Prostate gland (tissue), 2 donors: Measurements from ENCODE around the gene KEAP1. TPM values are rescaled to one million over a fixed set of nuclear protein-coding genes. Genes with fewer than 3 reads are reported as not detected.

ENCODE experiments used
- DNase-seq: peaks from one replicate; pipeline ENCODE4 v3.0.0-alpha.2; 2019; ENCODE audit warnings: low spot score
- H3K27ac ChIP-seq, 2 donors: fragments of 200-600 bp; sonication (generic); 2 replicates each; pipeline ENCODE4 v1.5.1; 2017 to 2019
- H3K27me3 ChIP-seq: fragments of 200-600 bp; sonication (generic); replicated peaks from 2 replicates; pipeline ENCODE4 v1.5.1; 2019; ENCODE audit not compliant: insufficient read depth
- H3K36me3 ChIP-seq, 2 donors: fragments of 200-600 bp; sonication (generic); 1 replicate in 1 of 2; 2 replicates in 1 of 2; pipeline versions ENCODE4 v1.5.1 to v1.8.1; 2017 to 2019
- H3K4me1 ChIP-seq: fragments of 200-600 bp; sonication (generic); replicated peaks from 2 replicates; pipeline ENCODE4 v1.5.1; 2019
- H3K4me3 ChIP-seq, 2 donors: fragments of 200-600 bp; sonication (generic); 2 replicates each; pipeline ENCODE4 v1.5.1; 2017 to 2019
- H3K9me3 ChIP-seq: fragments of 200-600 bp; sonication (generic); 2 replicates; pipeline ENCODE4 v1.5.1; 2017
- POLR2A ChIP-seq: fragments of 450-650 bp; IDR thresholded peaks from one replicate; pipeline ENCODE4 v1.6.1; 2016; ENCODE audit warnings: antibody characterized with exemption, mild to moderate bottlenecking
- POLR2AphosphoS5 ChIP-seq: sonication (generic); formaldehyde crosslinking; IDR thresholded peaks from one replicate; pipeline ENCODE4 v1.6.1; 2017; ENCODE audit warnings: antibody characterized with exemption
- WGBS: methylation state at CpG from one replicate; pipeline ENCODE4 v1.1.5; 2018; 5-methylcytosine and 5-hydroxymethylcytosine counted together
- intact Hi-C: fragments of 100-400 bp; cut with DNase I; formaldehyde crosslinking; loops from one replicate; pipeline ENCODE4 v1.14.2; 2022
- total RNA-seq, 2 donors: library from RNA; depleted of rRNA; stranded (reverse); fragments of >200 nt; gene quantifications; one replicate each; pipeline ENCODE4 v1.1.0, GENCODE V29; 2016
- TF ChIP-seq, protein P1 (sequence below), 4 experiments: fragments of 200-600 bp in 2 of 4; fragments of 450-650 bp in 2 of 4; sonication (generic) in 2 of 4; IDR thresholded peaks; 1 replicate in 3 of 4; 2 replicates in 1 of 4; pipeline ENCODE4 v1.5.1; 2016 to 2019; ENCODE audit warnings: antibody characterized with exemption in 4 of 4, mild to moderate bottlenecking in 2 of 4, moderate library complexity in 2 of 4

The KEAP1 gene
- total RNA-seq, 2 donors from 2014 or later: 93.4 to 94.2 TPM

- no peak overlapping the region for H3K27ac ChIP-seq
- no peaks in the 10 kb centered on the region for H3K36me3 ChIP-seq
- no peaks in the 10 kb centered on the region for H3K27me3 ChIP-seq
- intact Hi-C loops: no loop called here
- TF ChIP-seq POLR2A (no peak), POLR2AphosphoS5 (no peak)
- TF ChIP-seq, protein P1, sequence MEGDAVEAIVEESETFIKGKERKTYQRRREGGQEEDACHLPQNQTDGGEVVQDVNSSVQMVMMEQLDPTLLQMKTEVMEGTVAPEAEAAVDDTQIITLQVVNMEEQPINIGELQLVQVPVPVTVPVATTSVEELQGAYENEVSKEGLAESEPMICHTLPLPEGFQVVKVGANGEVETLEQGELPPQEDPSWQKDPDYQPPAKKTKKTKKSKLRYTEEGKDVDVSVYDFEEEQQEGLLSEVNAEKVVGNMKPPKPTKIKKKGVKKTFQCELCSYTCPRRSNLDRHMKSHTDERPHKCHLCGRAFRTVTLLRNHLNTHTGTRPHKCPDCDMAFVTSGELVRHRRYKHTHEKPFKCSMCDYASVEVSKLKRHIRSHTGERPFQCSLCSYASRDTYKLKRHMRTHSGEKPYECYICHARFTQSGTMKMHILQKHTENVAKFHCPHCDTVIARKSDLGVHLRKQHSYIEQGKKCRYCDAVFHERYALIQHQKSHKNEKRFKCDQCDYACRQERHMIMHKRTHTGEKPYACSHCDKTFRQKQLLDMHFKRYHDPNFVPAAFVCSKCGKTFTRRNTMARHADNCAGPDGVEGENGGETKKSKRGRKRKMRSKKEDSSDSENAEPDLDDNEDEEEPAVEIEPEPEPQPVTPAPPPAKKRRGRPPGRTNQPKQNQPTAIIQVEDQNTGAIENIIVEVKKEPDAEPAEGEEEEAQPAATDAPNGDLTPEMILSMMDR (IDR thresholded peaks at IDR 0.05): no peak
- 39% methylated on average over 25 of the region's 25 CpGs for WGBS
- H3K4me3 ChIP-seq: no peak overlapping the region
- H3K9me3 ChIP-seq: no peaks in the 10 kb centered on the region
- H3K4me1 ChIP-seq: no peaks in the 10 kb centered on the region
- no peak for DNase-seq
Measured at GRCh38 chr19:10452726-10453618, 50.2 kb downstream of the KEAP1 start.

GRCh38 chr19:10450853-10451609, 52.1 kb downstream of the KEAP1 start:
- 54% methylated on average over 23 of the region's 25 CpGs for WGBS
- intact Hi-C loops: no loop called here
- Histone ChIP-seq H3K27me3 (no peaks in the 10 kb centered on the region), H3K36me3 (no peaks in the 10 kb centered on the region), H3K4me1 (no peaks in the 10 kb centered on the region), H3K27ac (no peak overlapping the region), H3K4me3 (no peak overlapping the region), H3K9me3 (no peaks in the 10 kb centered on the region)
- no peak for DNase-seq
- TF ChIP-seq POLR2A: no peak
- TF ChIP-seq, protein P1 (IDR thresholded peaks at IDR 0.05): no peak
- no peak for TF ChIP-seq POLR2AphosphoS5

DNA sequence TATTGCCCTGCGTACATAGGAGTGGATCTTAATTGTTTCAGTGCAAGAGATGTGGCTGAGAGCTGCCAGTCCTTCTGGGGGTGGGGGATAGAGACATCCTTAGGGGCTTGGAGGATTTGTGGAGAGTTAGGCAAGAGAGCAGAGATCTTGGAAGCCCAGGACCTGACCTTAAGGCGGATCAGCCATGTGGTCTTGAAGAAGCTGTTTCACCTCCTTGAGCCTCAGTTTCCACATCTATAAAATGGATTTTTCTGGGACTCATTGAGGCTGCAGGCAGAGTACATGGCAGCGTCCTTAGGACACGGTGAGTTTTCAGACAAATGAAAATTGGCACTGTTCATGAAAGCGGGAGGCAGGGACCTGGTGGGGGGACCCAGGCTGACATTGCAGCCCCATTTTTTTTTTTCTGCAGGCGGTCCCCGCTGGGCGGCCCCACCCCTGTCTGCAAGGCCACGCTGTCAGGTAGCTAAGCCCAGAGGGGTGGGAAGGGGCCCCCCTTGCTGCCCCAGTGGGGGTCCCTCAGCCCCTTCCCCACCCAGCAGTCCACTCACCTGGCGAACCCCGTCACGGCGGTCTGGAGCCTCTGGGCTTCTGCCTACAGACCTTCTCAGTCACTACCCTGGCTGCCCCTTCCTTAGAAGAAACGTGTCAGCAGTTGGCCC, 52.8 kb downstream of the KEAP1 start:
- H3K27ac ChIP-seq: no peak overlapping the region
- no peak for DNase-seq
- 72% methylated on average over 14 of the region's 14 CpGs for WGBS
- H3K4me3 ChIP-seq: no peak overlapping the region
- H3K4me1 ChIP-seq: no peaks in the 10 kb centered on the region
- no peaks in the 10 kb centered on the region for H3K9me3 ChIP-seq
- TF ChIP-seq POLR2A: no peak
- H3K27me3 ChIP-seq: no peaks in the 10 kb centered on the region
- intact Hi-C loops: no loop called here
- no peaks in the 10 kb centered on the region for H3K36me3 ChIP-seq

GRCh38 chr19:10449037-10449436, 54.1 kb downstream of the KEAP1 start:
- 91% methylated on average over 7 of the region's 7 CpGs for WGBS
- DNase-seq: no peak
- no peak overlapping the region for H3K4me3 ChIP-seq
- no peaks in the 10 kb centered on the region for H3K27me3 ChIP-seq
- H3K4me1 ChIP-seq: no peaks in the 10 kb centered on the region
- no peaks in the 10 kb centered on the region for H3K9me3 ChIP-seq
- TF ChIP-seq, protein P1 (IDR thresholded peaks at IDR 0.05): no peak
- TF ChIP-seq POLR2AphosphoS5 (no peak), POLR2A (no peak)
- H3K36me3 ChIP-seq: no peaks in the 10 kb centered on the region
- no peak overlapping the region for H3K27ac ChIP-seq
- intact Hi-C loops: no loop called here

DNA sequence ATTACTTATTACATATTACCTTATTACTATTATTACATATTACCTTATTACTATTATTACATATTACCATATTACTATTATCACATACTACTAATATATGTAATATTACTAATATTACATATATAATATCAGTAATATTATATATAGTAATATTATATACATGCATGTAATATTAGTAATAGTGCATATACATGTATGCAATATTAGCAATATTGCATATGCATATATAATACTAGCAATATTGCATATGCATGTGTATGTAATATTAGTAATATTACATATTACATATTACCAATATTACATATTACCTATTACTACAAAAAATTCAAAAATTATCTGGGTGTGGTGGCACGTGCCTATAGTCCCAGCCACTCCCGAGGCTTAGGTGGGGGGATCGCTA, 60.5 kb downstream of the KEAP1 start:
- intact Hi-C loops: no loop called here
- H3K27me3 ChIP-seq: no peaks in the 10 kb centered on the region
- H3K4me1 ChIP-seq: no peaks in the 10 kb centered on the region
- 93% methylated on average over 3 of the region's 3 CpGs for WGBS
- TF ChIP-seq, protein P1 (IDR thresholded peaks at IDR 0.05): no peak
- no peak for TF ChIP-seq POLR2AphosphoS5
- no peak for TF ChIP-seq POLR2A
- no peak for DNase-seq
- no peaks in the 10 kb centered on the region for H3K36me3 ChIP-seq
- H3K9me3 ChIP-seq: no peaks in the 10 kb centered on the region
- no peak overlapping the region for H3K4me3 ChIP-seq
- no peak overlapping the region for H3K27ac ChIP-seq
